HG03378 (cell line): ENCODE data around the gene MNS1.
"Not testable (repeated sequence)": the region's sequence is repeated elsewhere in the genome, so short reads cannot be mapped to it uniquely, and the experiment has no call there.

Experiments
- ATAC-seq: cut with Tn5 transposase; IDR thresholded peaks from one replicate; pipeline ENCODE4 v1.9.1; 2021; ENCODE audit warnings: mild to moderate bottlenecking, moderate library complexity; ENCODE audit not compliant: unreplicated experiment

MNS1 gene

DNA sequence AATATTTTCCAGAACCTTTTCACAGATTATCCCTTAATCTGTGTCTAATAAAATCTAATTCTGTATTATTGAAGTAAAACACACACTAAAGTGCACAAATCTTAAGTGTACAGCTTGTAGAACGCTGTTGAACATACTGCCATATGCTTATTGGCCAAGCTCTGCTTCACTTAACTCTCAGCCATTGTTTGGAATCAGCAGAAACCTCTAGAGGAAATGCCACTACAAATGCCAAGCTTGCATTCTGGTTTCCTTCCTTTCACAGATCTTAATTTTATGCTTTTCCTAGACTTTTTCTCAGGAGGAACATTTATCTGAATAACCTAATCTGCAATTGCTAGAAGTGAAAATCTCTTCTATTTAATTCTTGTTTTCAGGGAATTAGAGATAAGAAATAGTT is 10.1 kb downstream of the MNS1 start:
- no peak for ATAC-seq

DNA sequence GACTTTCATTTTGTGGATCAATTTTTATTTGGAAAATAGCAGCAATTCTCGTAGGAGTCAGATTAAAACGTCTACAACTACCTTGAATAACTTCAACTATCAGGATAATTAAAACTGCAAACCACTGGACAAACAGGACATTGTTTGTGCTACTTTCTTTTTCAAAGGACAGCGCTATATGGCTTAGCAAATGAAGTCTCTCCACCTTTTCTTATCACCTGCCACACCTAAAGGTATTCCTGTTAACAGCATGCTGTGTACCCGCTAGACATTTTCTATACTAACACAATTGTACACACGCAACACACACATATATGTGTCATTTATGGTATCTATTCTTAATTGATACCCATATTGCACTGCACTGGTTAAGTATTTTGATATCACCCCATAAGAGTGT is 19.2 kb downstream of the MNS1 start:
- ATAC-seq = no peak

DNA sequence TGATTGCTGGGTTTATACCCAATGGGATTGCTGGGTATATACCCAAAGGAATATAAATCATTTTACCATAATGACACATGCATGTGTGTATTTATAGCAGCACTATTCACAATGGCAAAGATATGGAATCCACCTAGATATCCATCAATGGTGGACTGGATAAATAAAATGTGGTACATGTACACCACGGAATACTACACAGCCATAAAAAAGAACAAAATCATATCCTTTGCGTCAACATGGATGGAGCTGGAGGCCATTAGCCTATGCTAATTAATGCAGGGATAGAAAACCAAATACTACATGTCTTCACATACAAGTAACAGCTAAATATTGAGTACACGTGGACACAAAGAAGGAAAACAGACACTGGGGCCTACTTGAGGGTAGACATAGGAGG is 22.6 kb downstream of the MNS1 start:
- ATAC-seq = no peak

DNA sequence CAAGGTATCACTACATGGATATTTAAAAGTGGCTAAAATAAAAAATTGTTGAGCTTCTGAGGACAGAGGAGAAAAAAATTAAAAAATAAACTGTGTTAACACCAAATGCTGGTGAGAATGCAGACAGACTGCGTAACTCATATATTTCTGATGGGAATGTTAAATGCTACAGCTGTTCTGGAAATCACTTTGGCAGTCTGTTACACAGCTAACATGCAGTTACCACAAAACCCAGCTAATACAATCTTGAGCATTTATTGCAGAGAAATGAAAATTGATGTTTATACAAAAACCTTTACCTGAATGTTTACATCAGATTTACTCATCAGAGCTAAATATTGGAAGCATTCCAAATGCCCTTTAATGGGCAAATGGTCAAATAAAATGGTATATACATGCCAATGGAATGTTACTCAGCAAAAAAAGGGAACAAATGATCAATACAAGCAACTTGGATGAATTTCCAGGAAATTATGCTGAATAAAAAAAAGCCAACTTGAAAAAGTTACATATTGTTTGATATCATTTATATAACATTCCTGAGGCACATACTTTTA is 24.6 kb downstream of the MNS1 start:
- ATAC-seq = no peak

DNA sequence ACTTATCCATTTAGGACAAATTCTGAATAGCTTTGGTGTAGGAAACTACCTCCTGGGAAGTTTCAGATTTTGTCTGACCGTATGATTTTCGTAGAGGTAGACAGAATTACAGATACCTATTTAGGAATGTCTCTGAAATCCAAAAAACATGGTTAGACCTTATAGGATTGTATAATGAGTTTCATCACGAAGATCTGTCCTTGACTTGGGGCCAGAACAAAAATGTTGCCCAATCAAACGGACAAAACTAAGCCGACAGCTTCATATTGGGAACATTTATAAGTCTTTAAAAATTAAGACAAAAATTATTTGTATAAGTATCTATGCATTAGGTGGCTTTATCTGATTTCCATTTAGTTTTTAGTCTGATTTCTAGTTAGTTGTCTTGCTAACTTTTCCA is 32.6 kb downstream of the MNS1 start:
- ATAC-seq = no peak

DNA sequence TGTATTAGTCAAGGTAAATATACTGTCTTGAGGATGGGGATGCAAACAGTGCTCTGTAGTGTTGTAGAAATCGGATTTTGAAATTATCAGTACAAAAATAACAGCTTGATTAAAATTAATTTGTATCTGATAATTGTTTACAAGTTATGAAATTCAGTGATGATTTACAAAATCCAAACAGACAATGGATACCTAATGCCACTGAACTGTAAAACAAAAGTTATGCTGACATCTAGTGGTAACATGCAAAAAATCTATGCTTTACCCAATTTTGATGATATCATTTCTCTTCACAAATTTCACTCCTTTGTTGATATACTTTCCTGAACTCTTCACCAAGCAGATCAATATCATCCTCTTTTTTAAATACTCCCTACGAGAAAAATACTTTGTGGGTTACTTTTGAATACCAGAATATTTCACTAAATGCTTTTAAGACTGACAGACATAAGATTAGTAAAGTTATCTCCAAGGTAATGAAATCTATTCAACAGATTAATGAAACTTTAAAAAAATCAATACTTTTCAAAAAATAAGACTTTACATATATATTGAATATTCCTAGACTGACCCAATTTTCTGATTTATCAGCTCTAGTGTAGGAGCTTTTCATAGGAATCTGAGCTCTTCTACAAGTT is 36.0 kb downstream of the MNS1 start:
- ATAC-seq = peak; percentile 63

DNA sequence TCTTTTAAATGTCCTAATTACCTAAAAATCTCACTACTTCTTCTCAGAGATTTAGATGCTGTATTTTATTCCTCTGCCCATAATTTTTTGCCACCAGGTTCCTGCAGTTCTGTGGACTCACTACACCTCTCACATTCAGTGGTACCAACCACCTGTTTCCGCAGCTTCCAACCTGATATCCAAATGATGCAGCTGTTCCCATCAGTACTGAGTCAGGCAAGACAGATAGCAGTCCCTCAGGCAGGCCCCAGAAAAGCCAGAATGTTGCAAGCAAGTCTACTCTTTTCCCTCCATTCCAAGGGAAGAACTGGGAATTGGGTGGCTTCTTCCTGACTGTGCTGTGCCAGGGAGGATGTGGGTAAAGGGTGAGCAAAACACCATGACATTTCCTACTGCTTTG is 39.0 kb downstream of the MNS1 start:
- no peak for ATAC-seq

DNA sequence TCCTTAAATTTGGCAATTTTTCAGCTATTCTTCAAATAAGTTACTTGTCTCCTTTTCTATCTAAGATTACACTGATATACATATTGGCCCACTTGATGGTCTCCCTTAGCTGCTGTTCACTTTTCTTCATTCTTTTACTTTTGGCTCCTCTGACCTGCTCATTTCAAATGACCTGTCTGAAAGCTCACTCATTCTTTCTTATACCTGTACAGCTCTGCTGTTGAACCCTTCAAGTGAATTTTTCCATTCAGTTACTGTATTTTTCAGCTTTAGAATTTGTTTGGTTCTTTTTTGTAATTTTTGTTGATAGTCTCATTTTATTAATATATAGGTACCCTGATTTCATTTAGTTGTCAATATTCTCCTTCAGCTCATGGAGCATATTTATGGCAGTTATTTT is 39.7 kb downstream of the MNS1 start:
- no peak for ATAC-seq

DNA sequence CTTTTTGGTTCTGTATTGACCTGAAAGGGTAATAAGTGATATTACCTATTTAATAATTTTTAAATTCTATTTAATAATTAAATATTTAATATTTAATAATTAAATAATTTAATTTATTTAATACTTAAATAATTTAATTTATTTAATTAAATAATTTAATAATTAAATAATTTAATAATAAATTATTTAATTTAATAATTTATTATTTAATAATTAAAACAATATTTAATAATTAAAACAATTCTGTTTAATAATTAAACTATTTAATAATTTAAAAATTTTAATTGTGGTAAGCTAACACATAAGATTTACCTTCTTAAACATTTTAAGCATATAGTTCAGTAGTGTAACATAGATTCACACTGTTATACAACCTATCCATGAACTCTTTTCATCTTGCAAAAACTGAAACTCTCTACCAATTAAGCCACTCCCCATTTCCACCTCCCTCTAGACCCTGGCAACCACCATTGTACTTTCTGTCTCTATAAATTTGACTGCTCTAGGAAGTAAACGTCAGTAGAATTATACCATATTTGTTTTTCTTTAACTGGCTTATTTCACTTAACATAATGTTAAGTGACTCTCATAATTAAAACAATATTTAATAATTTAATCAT is 51.7 kb downstream of the MNS1 start:
- not testable (repeated sequence) for ATAC-seq

DNA sequence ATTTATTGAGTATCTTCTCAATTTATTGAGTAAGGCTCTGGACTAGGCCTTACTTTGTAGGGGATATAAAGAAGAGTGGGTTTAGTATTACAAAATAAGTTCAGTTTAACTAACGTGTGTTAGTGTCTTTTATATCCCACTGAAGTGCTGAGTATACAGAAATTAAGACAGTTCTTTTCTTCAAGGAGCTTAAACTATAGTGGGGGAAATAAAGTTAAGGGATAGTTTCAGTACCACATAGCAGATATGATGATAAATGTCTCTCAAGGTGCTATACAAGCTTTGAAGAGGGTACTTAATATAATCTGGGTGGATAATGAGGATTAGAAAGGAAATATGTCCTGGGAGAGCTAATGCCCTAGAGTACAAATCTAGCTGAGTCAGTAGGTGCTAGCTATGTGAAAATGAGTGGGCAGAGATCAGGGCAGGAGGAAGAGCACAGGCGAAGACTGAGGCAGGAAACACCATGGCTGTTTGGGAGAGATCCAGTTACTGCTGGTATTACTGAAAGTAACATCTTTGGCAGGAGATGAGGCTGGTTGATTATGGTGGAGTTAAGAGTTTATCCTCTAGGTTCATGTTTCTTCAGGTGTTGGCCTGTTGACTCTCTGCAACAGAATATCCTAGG is 53.7 kb downstream of the MNS1 start:
- ATAC-seq = no peak

DNA sequence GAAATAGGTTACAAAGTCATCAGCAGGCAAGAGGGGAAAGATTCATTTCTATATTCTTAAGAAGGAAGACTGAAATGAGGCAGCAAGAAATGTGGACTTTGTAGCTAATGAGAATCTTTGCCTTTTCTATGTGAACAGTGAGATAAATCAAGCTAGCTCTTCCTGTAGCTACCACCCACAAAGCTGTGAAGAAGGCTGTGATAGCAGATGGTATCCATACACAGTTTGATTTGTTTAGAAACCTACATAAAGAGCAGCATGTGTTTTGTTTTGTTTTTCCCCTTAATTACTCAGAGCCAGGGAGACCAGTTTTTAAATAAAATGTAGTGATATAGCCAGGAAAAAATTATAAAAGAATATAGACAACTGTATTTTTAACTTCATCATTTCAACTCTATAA is 54.2 kb downstream of the MNS1 start:
- ATAC-seq = no peak

DNA sequence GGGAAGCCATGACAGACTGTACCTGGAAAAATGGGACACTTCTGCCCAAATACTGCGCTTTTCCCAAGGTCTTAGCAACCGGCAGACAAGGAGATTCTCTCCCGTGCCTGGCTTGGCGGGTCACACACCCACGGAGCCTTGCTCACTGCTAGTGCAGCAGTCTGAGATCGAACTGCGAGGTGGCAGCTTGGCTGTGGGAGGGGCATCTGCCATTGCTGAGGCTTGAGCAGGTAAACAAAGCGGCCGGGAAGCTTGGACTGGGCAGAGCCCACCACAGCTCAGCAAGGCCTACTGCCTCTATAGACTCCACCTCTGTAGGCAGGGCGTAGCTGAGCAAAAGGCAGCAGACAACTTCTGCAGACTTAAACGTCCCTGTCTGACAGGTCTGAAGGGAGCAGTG is 65.7 kb downstream of the MNS1 start:
- ATAC-seq = not testable (repeated sequence)

DNA sequence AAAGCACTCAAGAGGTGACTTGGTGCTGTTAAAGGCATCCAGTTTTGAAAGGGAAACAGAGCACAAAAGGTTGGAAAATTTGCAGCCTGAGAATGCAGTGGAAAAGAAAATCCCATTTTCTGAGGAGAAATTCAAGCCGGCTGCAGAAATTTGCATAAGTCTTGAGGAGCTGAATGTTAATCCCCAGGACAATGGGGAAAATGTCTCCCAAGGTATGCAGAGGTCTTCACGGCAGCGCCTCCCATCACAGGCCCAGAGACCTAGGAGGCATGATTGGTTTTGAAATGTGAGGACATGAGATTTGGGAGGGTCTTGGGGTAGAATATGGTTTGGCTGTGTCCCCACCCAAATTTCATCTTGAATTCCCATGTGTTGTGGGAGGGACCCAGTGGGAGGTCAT is 67.6 kb downstream of the MNS1 start:
- ATAC-seq = not testable (repeated sequence)

DNA sequence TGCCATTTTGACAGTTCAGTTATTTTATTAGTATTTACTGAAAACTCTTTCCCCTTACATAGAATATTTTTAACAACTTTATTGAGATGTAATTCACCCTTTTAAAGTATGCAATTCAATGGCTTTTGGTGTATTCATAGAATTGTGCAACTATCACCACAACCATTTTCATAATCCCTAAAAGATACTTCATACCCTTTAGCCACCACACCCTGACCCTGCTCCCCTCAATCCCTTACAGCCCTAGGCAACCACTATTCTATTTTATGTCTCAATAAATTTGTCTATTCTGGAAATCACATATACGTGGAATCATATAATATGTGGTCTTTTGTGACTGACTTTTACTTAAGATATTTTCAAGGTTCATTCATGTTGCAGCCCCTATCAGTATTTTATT is 70.0 kb downstream of the MNS1 start:
- no peak for ATAC-seq

DNA sequence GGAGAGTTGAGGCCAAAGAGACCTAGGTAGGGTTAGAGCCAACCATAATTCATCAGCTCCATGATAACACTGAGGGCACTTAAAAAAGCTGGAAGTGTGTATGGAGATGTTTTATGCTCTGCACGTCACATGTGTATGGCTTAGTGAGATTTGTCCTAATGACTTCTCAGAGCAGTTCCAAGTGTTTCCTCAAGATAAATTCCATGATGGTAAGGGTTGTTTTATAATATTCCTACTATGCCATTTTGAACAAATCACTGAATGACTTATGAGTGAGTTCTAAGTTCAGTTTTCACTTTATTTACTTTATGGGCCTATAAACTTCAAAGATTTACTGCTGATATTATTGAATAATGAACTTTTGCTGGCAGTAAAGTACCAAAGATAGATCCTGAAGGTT is 71.7 kb downstream of the MNS1 start:
- no peak for ATAC-seq

DNA sequence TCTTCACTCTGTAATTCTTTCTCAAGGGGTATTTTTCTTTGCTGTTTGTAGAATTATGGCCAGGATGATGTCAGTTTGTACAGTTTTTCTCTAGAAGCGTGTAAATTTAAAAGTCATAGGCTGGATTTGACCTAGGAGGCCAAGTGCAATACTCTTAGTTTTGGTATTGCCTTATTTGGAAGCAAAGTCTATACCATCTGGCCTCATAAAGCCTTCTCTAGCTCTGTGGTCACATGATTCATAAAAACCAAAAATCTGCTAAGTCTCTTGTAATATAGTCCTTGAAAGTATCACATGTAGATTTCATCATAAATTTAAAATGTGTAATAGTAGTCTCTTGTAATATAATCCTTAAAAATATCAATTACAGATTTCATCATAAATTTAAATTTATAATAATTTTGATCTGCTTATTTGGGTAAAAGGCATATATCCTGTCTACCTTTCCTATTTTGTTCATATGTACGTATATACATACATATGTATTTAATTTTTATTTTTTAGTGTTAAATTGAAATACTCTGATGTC is 74.1 kb downstream of the MNS1 start:
- no peak for ATAC-seq

DNA sequence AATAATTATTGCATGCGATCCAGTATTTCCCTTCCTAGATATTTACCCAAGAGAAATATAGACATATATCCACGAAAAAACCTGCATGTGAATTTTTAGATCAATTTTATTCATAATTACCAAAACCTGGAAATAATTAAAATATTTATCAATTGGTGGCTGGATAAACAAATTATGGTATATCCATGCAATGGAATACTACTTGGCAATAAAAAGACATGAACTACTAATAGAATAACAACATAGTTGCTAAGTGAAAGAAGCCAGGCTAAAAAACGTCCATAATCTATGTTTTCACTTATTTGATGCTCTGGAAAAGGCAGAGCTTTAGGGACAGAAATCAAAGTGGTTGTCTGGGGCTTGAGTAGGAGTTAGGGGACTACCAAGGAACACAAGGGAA is 79.0 kb downstream of the MNS1 start:
- ATAC-seq = no peak

DNA sequence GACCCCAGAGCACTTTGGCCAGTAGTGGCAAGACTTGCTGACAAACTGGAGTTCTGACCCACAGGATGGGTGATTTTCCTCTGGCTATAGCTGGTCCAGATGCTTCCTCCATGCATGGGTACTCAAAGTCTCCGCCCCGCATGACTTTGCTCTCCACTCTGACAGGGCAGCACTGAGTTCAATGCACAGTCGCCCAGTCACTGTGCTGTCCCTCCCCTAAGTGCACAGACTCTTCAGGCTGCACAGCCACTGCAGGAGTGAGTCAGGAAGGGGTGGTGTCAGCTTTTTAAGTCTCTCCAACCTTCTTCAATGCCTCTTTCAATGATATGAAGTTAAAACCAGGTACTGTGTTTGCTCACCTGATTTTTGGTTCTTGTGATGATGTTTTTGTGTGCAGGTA is 81.9 kb downstream of the MNS1 start:
- ATAC-seq = no peak
